Nephron progenitor cell (in vitro differentiated cells): ENCODE results near the gene C8B.

Source experiments
- DNase-seq: peaks from one replicate; pipeline ENCODE4 v3.0.0; 2021
- H3K27ac Mint-ChIP-seq: 2 replicates; pipeline ENCODE4 v1.8.0; 2021; ENCODE audit warnings: mild to moderate bottlenecking, moderate library complexity, mixed read lengths
- H3K27me3 Mint-ChIP-seq: 2 replicates; pipeline ENCODE4 v1.8.0; 2021; ENCODE audit warnings: mild to moderate bottlenecking, low read depth, mixed read lengths; ENCODE audit not compliant: poor library complexity
- H3K36me3 Mint-ChIP-seq: 2 replicates; pipeline ENCODE4 v1.8.0; 2021; ENCODE audit warnings: low read depth, mixed read lengths
- H3K4me1 Mint-ChIP-seq: 2 replicates; pipeline ENCODE4 v1.8.0; 2021; ENCODE audit warnings: mixed read lengths
- H3K4me3 Mint-ChIP-seq: 2 replicates; pipeline ENCODE4 v1.8.0; 2021; ENCODE audit warnings: mild to moderate bottlenecking, moderate library complexity, mixed read lengths
- H3K9me3 Mint-ChIP-seq: 2 replicates; pipeline ENCODE4 v1.8.0; 2021; ENCODE audit warnings: mild to moderate bottlenecking, moderate library complexity, mixed read lengths
- CTCF ChIP-seq: fragments of 200-600 bp; sonication (generic); IDR thresholded peaks from 2 replicates; pipeline ENCODE4 v1.5.0; 2021; ENCODE audit warnings: antibody characterized with exemption

The C8B gene

GRCh38 chr1:56991576-56991975 lies 25.8 kb upstream of the C8B start:
- H3K4me1 Mint-ChIP-seq = peaks cover 62% of the 10 kb centered on the region
- H3K36me3 Mint-ChIP-seq = no peaks in the 10 kb centered on the region
- peaks cover 3% of the 10 kb centered on the region for H3K27me3 Mint-ChIP-seq
- no peak for TF ChIP-seq CTCF
- no peaks in the 10 kb centered on the region for H3K9me3 Mint-ChIP-seq
- H3K4me3 Mint-ChIP-seq = no peak overlapping the region
- H3K27ac Mint-ChIP-seq = peak overlapping the region; percentile 95
- no peak for DNase-seq

- Mint-ChIP-seq H3K27ac (no peak overlapping the region), H3K36me3 (no peaks in the 10 kb centered on the region), H3K27me3 (peaks cover 6% of the 10 kb centered on the region), H3K4me1 (peaks cover 16% of the 10 kb centered on the region), H3K9me3 (no peaks in the 10 kb centered on the region), H3K4me3 (no peak overlapping the region)
- TF ChIP-seq CTCF = no peak
- no peak for DNase-seq
Observed at GRCh38 chr1:56986397-56986796, 20.6 kb upstream of the C8B start.

GRCh38 chr1:56985857-56986256 lies 20.0 kb upstream of the C8B start:
- Mint-ChIP-seq H3K36me3 (no peaks in the 10 kb centered on the region), H3K4me1 (peaks cover 11% of the 10 kb centered on the region), H3K4me3 (no peak overlapping the region), H3K27me3 (peaks cover 6% of the 10 kb centered on the region), H3K9me3 (no peaks in the 10 kb centered on the region), H3K27ac (no peak overlapping the region)
- no peak for DNase-seq
- no peak for TF ChIP-seq CTCF

GRCh38 chr1:56983484-56983883 lies 17.7 kb upstream of the C8B start:
- Mint-ChIP-seq H3K27me3 (peaks cover 10% of the 10 kb centered on the region), H3K27ac (no peak overlapping the region), H3K4me3 (no peak overlapping the region), H3K9me3 (no peaks in the 10 kb centered on the region), H3K4me1 (peaks cover 6% of the 10 kb centered on the region), H3K36me3 (no peaks in the 10 kb centered on the region)
- DNase-seq = no peak
- TF ChIP-seq CTCF = no peak

- Mint-ChIP-seq H3K4me1 (peaks cover 6% of the 10 kb centered on the region), H3K27me3 (peaks cover 22% of the 10 kb centered on the region), H3K4me3 (no peak overlapping the region), H3K9me3 (no peaks in the 10 kb centered on the region), H3K27ac (no peak overlapping the region), H3K36me3 (no peaks in the 10 kb centered on the region)
- no peak for TF ChIP-seq CTCF
- no peak for DNase-seq
Observed at GRCh38 chr1:56979986-56980755, 14.4 kb upstream of the C8B start.

- H3K9me3 Mint-ChIP-seq = no peaks in the 10 kb centered on the region
- H3K27ac Mint-ChIP-seq = no peak overlapping the region
- no peak for DNase-seq
- H3K36me3 Mint-ChIP-seq = no peaks in the 10 kb centered on the region
- H3K4me3 Mint-ChIP-seq = no peak overlapping the region
- peaks cover 6% of the 10 kb centered on the region for H3K4me1 Mint-ChIP-seq
- peaks cover 22% of the 10 kb centered on the region for H3K27me3 Mint-ChIP-seq
- no peak for TF ChIP-seq CTCF
Observed at GRCh38 chr1:56978819-56979218, 13.0 kb upstream of the C8B start.
